K562 (cell line): ENCODE measurements around the gene RARA. TPM values are rescaled to one million over a fixed set of nuclear protein-coding genes. Genes with fewer than 3 reads are reported as not detected.
A peak's percentile ranks its signal among the peaks of the same experiment; 100 is the strongest.

Source experiments
- ARID1B ChIP-seq: fragments of 450-650 bp; IDR thresholded peaks from 2 replicates; pipeline ENCODE4 v1.6.1; 2016; ENCODE audit warnings: antibody characterized with exemption, mild to moderate bottlenecking, inconsistent platforms
- CHCHD3 ChIP-seq: fragments of 250-450 bp; sonication (Bioruptor Pico); IDR thresholded peaks from 2 replicates; pipeline ENCODE4 v2.1.2; 2022; ENCODE audit warnings: mild to moderate bottlenecking
- HCFC1 ChIP-seq: IDR thresholded peaks from 2 replicates; pipeline ENCODE4 v1.6.1; 2012; ENCODE audit warnings: low read depth, low read length, improper control_type of control experiment
- HNRNPK ChIP-seq: fragments of 200-400 bp; formaldehyde crosslinking; IDR thresholded peaks from one replicate; pipeline ENCODE4 v1.6.1; 2018; ENCODE audit warnings: mild to moderate bottlenecking, low read depth, low read length; ENCODE audit not compliant: poor library complexity, severe bottlenecking
- KDM2B ChIP-seq: fragments of 250-450 bp; sonication (Bioruptor Pico); IDR thresholded peaks from 2 replicates; pipeline ENCODE4 v1.8.0; 2021; ENCODE audit warnings: mild to moderate bottlenecking, moderate library complexity
- MTA3 ChIP-seq: fragments of 450-650 bp; formaldehyde crosslinking; IDR thresholded peaks from 2 replicates; pipeline ENCODE4 v1.6.1; 2017; ENCODE audit warnings: mild to moderate bottlenecking, borderline replicate concordance
- SIN3B ChIP-seq: fragments of 450-650 bp; IDR thresholded peaks from 2 replicates; pipeline ENCODE4 v1.6.1; 2017; ENCODE audit warnings: low read depth, mild to moderate bottlenecking, moderate library complexity
- SRSF9 ChIP-seq: fragments of 200-400 bp; formaldehyde crosslinking; IDR thresholded peaks from 2 replicates; pipeline ENCODE4 v1.6.1; 2017; ENCODE audit warnings: low read depth, low read length, borderline replicate concordance
- ZNF133 ChIP-seq: fragments of 250-450 bp; sonication (Bioruptor Pico); IDR thresholded peaks from 2 replicates; pipeline ENCODE4 v1.4.0; 2020; ENCODE audit warnings: mild to moderate bottlenecking
- ZNF232 ChIP-seq: sonication (generic); formaldehyde crosslinking; IDR thresholded peaks from 2 replicates; pipeline ENCODE4 v1.8.0; 2022; ENCODE audit warnings: mild to moderate bottlenecking, missing genetic modification reagents
- ZNF282 ChIP-seq: sonication (generic); formaldehyde crosslinking; IDR thresholded peaks from 2 replicates; pipeline ENCODE4 v1.8.1; 2023; ENCODE audit warnings: missing genetic modification reagents
- ZNF830 ChIP-seq: fragments of 250-450 bp; sonication (Bioruptor Pico); IDR thresholded peaks from 2 replicates; pipeline ENCODE4 v1.5.0; 2021; ENCODE audit warnings: mild to moderate bottlenecking
- polyA plus RNA-seq, 8 experiments: library from polyadenylated mRNA; depleted of rRNA in 4 of 8; stranded (reverse) in 5 of 8; unstranded in 3 of 8; fragments of >200 nt; fragmentation: Nextera tagmentation in 2 of 8; fragmentation: Illumina TruSeq in 1 of 8; extraction: Ambion mirVana in 2 of 8; extraction: Trizol in 1 of 8; gene quantifications; 2 replicates each; pipeline versions ENCODE4 v1.2.1 to v1.2.3, GENCODE V29; 2011 to 2014; ENCODE audit warnings: inconsistent platforms in 1 of 8, missing spikeins in 1 of 8
- total RNA-seq, 7 experiments: library from RNA; depleted of rRNA in 6 of 7; stranded (reverse); fragments of >200 nt in 6 of 7; fragmentation: Illumina TruSeq in 2 of 7; extraction: Trizol in 2 of 7; gene quantifications; 2 replicates each; pipeline versions ENCODE4 v1.2.1 to v1.2.3, GENCODE V29; 2011 to 2021; ENCODE audit warnings: low replicate concordance in 1 of 7
- TF ChIP-seq, protein P1 (sequence below): fragments of 250-450 bp; sonication (Bioruptor Pico); IDR thresholded peaks from 2 replicates; pipeline ENCODE4 v1.8.0; 2021; ENCODE audit warnings: borderline replicate concordance, mild to moderate bottlenecking, moderate library complexity; ENCODE audit not compliant: poor library complexity, severe bottlenecking
- TF ChIP-seq, protein P2 (sequence below): fragments of 250-450 bp; sonication (Bioruptor Pico); IDR thresholded peaks from 2 replicates; pipeline ENCODE4 v1.9.0; 2021; ENCODE audit warnings: mild to moderate bottlenecking, inconsistent platforms
- TF ChIP-seq, protein P3 (sequence below): fragments of 450-650 bp; IDR thresholded peaks from 2 replicates; pipeline ENCODE4 v1.6.1; 2016; ENCODE audit warnings: mild to moderate bottlenecking
- TF ChIP-seq, protein P4 (sequence below): fragments of 250-450 bp; sonication (Bioruptor Pico); IDR thresholded peaks from 2 replicates; pipeline ENCODE4 v1.4.0; 2020

RARA gene
- total and polyA plus RNA-seq, 9 of the 15 experiments (the other 6 are each of a cell fraction or from before 2014, with no cell fraction given): 0.10 to 28.0 (median 7.9) TPM

DNA sequence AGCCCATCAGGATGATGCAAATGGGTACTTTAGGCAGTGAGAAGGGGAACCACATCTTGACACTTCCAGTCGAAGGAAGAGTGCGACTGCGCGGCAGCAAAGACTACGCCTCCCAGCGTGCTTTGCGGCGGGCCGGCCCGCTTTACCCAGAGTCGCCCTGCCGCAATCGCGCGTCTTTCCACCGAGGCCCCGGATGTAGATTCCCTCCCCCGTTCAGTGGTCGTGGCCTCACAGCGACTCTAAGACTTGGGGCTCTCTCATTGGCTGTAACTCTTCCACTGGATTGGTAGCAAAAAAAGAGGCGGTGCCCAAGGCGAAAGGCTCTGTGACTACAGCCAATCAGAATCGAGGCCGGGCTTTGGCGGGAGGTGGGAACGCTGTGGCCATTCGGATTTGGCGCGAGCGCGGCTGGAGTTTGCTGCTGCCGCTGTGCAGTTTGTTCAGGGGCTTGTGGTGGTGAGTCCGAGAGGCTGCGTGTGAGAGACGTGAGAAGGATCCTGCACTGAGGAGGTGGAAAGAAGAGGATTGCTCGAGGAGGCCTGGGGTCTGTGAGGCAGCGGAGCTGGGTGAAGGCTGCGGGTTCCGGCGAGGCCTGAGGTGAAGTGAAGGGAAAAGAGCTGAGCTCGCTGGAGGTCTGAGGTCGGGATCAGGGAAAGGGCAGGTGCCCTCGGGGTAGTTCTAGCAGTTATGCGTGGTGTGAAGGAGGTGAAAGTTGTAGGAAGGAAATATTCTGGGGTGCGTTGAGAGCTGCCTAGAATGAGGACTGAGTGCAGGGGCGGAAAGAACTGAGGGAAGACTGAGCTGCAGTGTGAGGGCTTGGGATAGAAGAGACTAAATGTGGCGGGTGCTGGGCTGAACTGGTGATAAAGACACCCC lies 21.2 kb upstream of the RARA start, which contains the start of gene CDC6 (continued):
- TF ChIP-seq MTA3: peak; percentile 78; the same call in 1 of the 2 replicates
- no peak for TF ChIP-seq SRSF9
- TF ChIP-seq HCFC1: peak; percentile 95
- TF ChIP-seq ARID1B: no peak
- TF ChIP-seq, protein P1, sequence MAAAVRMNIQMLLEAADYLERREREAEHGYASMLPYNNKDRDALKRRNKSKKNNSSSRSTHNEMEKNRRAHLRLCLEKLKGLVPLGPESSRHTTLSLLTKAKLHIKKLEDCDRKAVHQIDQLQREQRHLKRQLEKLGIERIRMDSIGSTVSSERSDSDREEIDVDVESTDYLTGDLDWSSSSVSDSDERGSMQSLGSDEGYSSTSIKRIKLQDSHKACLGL (CRISPR knock-in tag): no peak
- TF ChIP-seq, protein P2, sequence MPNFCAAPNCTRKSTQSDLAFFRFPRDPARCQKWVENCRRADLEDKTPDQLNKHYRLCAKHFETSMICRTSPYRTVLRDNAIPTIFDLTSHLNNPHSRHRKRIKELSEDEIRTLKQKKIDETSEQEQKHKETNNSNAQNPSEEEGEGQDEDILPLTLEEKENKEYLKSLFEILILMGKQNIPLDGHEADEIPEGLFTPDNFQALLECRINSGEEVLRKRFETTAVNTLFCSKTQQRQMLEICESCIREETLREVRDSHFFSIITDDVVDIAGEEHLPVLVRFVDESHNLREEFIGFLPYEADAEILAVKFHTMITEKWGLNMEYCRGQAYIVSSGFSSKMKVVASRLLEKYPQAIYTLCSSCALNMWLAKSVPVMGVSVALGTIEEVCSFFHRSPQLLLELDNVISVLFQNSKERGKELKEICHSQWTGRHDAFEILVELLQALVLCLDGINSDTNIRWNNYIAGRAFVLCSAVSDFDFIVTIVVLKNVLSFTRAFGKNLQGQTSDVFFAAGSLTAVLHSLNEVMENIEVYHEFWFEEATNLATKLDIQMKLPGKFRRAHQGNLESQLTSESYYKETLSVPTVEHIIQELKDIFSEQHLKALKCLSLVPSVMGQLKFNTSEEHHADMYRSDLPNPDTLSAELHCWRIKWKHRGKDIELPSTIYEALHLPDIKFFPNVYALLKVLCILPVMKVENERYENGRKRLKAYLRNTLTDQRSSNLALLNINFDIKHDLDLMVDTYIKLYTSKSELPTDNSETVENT (CRISPR knock-in tag): peak; percentile 58; the same call in 1 of the 2 replicates
- no peak for TF ChIP-seq HNRNPK
- TF ChIP-seq, protein P3, sequence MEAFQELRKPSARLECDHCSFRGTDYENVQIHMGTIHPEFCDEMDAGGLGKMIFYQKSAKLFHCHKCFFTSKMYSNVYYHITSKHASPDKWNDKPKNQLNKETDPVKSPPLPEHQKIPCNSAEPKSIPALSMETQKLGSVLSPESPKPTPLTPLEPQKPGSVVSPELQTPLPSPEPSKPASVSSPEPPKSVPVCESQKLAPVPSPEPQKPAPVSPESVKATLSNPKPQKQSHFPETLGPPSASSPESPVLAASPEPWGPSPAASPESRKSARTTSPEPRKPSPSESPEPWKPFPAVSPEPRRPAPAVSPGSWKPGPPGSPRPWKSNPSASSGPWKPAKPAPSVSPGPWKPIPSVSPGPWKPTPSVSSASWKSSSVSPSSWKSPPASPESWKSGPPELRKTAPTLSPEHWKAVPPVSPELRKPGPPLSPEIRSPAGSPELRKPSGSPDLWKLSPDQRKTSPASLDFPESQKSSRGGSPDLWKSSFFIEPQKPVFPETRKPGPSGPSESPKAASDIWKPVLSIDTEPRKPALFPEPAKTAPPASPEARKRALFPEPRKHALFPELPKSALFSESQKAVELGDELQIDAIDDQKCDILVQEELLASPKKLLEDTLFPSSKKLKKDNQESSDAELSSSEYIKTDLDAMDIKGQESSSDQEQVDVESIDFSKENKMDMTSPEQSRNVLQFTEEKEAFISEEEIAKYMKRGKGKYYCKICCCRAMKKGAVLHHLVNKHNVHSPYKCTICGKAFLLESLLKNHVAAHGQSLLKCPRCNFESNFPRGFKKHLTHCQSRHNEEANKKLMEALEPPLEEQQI: no peak
- TF ChIP-seq, protein P4, sequence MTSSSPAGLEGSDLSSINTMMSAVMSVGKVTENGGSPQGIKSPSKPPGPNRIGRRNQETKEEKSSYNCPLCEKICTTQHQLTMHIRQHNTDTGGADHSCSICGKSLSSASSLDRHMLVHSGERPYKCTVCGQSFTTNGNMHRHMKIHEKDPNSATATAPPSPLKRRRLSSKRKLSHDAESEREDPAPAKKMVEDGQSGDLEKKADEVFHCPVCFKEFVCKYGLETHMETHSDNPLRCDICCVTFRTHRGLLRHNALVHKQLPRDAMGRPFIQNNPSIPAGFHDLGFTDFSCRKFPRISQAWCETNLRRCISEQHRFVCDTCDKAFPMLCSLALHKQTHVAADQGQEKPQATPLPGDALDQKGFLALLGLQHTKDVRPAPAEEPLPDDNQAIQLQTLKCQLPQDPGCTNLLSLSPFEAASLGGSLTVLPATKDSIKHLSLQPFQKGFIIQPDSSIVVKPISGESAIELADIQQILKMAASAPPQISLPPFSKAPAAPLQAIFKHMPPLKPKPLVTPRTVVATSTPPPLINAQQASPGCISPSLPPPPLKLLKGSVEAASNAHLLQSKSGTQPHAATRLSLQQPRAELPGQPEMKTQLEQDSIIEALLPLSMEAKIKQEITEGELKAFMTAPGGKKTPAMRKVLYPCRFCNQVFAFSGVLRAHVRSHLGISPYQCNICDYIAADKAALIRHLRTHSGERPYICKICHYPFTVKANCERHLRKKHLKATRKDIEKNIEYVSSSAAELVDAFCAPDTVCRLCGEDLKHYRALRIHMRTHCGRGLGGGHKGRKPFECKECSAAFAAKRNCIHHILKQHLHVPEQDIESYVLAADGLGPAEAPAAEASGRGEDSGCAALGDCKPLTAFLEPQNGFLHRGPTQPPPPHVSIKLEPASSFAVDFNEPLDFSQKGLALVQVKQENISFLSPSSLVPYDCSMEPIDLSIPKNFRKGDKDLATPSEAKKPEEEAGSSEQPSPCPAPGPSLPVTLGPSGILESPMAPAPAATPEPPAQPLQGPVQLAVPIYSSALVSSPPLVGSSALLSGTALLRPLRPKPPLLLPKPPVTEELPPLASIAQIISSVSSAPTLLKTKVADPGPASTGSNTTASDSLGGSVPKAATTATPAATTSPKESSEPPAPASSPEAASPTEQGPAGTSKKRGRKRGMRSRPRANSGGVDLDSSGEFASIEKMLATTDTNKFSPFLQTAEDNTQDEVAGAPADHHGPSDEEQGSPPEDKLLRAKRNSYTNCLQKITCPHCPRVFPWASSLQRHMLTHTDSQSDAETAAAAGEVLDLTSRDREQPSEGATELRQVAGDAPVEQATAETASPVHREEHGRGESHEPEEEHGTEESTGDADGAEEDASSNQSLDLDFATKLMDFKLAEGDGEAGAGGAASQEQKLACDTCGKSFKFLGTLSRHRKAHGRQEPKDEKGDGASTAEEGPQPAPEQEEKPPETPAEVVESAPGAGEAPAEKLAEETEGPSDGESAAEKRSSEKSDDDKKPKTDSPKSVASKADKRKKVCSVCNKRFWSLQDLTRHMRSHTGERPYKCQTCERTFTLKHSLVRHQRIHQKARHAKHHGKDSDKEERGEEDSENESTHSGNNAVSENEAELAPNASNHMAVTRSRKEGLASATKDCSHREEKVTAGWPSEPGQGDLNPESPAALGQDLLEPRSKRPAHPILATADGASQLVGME (CRISPR knock-in tag): no peak
- no peak for TF ChIP-seq ZNF133
- TF ChIP-seq KDM2B: no peak
- no peak for TF ChIP-seq ZNF282 (CRISPR knock-in tag)
- TF ChIP-seq SIN3B: peak; percentile 67; the same call in 1 of the 2 replicates
- TF ChIP-seq ZNF232 (CRISPR knock-in tag): no peak
- TF ChIP-seq CHCHD3 (CRISPR knock-in tag): 0 out of 2 replicates have a peak, but pooled peaks have one; percentile 48
- TF ChIP-seq ZNF830 (CRISPR knock-in tag): no peak
